Neural progenitor cell (in vitro differentiated cells): ENCODE results near the gene UBE2QL1. TPM values are rescaled to one million over a fixed set of nuclear protein-coding genes. Genes with fewer than 3 reads are reported as not detected.

Experiments used
- DNase-seq: peaks from one replicate; pipeline ENCODE4 v3.0.0-alpha.2; 2016; ENCODE audit warnings: low spot score
- H2AFZ ChIP-seq: fragments of 200-600 bp; sonication (generic); replicated peaks from 2 replicates; pipeline ENCODE4 v1.6.1; 2016; ENCODE audit warnings: antibody characterized with exemption
- H3F3A ChIP-seq: fragments of 200-600 bp; sonication (generic); 2 replicates; pipeline ENCODE4 v1.6.1; 2016; ENCODE audit warnings: antibody characterized with exemption, low read depth
- H3K27ac ChIP-seq: fragments of 200-600 bp; sonication (generic); 2 replicates; pipeline ENCODE4 v1.5.1; 2016; ENCODE audit warnings: mild to moderate bottlenecking
- H3K27me3 ChIP-seq: fragments of 200-600 bp; sonication (generic); 2 replicates; pipeline ENCODE4 v1.6.1; 2016; ENCODE audit warnings: mild to moderate bottlenecking, moderate library complexity
- H3K36me3 ChIP-seq: fragments of 200-600 bp; sonication (generic); 2 replicates; pipeline ENCODE4 v1.5.1; 2016
- H3K4me1 ChIP-seq: fragments of 200-600 bp; sonication (generic); 2 replicates; pipeline ENCODE4 v1.6.1; 2016; ENCODE audit warnings: mixed run types
- H3K4me2 ChIP-seq: fragments of 200-600 bp; sonication (generic); 2 replicates; pipeline ENCODE4 v1.6.1; 2016
- H3K4me3 ChIP-seq: fragments of 200-600 bp; sonication (generic); 2 replicates; pipeline ENCODE4 v1.5.1; 2016
- H3K79me2 ChIP-seq: fragments of 200-600 bp; sonication (generic); 2 replicates; pipeline ENCODE4 v1.6.1; 2016; ENCODE audit warnings: low read depth
- H3K9ac ChIP-seq: fragments of 200-600 bp; sonication (generic); 2 replicates; pipeline ENCODE4 v1.6.1; 2016
- H3K9me3 ChIP-seq: fragments of 200-600 bp; sonication (generic); 2 replicates; pipeline ENCODE4 v1.5.1; 2016; ENCODE audit warnings: low read depth
- H4K20me1 ChIP-seq: fragments of 200-600 bp; sonication (generic); 2 replicates; pipeline ENCODE4 v1.6.1; 2016; ENCODE audit warnings: low read depth
- H3K27ac Mint-ChIP-seq: 3 replicates; pipeline ENCODE4 v1.8.0; 2021; ENCODE audit warnings: mixed read lengths
- H3K27me3 Mint-ChIP-seq: 2 replicates; pipeline ENCODE4 v1.8.0; 2022; ENCODE audit warnings: low read depth, mild to moderate bottlenecking, inconsistent platforms, moderate library complexity, mixed read lengths; ENCODE audit not compliant: insufficient read depth
- H3K36me3 Mint-ChIP-seq: 3 replicates; pipeline ENCODE4 v1.8.0; 2021; ENCODE audit warnings: mixed read lengths
- H3K4me1 Mint-ChIP-seq: 3 replicates; pipeline ENCODE4 v1.8.0; 2021; ENCODE audit warnings: mixed read lengths
- H3K4me3 Mint-ChIP-seq: 3 replicates; pipeline ENCODE4 v1.8.0; 2021; ENCODE audit warnings: mild to moderate bottlenecking, moderate library complexity, mixed read lengths
- H3K9me3 Mint-ChIP-seq: 3 replicates; pipeline ENCODE4 v1.8.0; 2020; ENCODE audit warnings: mixed read lengths
- EZH2 ChIP-seq: fragments of 200-600 bp; sonication (generic); IDR thresholded peaks from 2 replicates; pipeline ENCODE4 v1.6.1; 2017; ENCODE audit warnings: antibody characterized with exemption, mild to moderate bottlenecking, moderate library complexity
- EZH2phosphoT487 ChIP-seq: fragments of 200-600 bp; sonication (generic); IDR thresholded peaks from 2 replicates; pipeline ENCODE4 v1.6.1; 2017; ENCODE audit warnings: antibody characterized with exemption
- total RNA-seq: library from RNA; depleted of rRNA; stranded (reverse); fragments of >200 nt; gene quantifications from 2 replicates; pipeline ENCODE4 v1.2.3, GENCODE V29; 2015; ENCODE audit warnings: low replicate concordance
- TF ChIP-seq, protein P1 (sequence below): fragments of 200-600 bp; sonication (generic); IDR thresholded peaks from 2 replicates; pipeline ENCODE4 v1.5.1; 2017; ENCODE audit warnings: antibody characterized with exemption, mild to moderate bottlenecking

Gene UBE2QL1
- total RNA-seq, 1 donor from 2014 or later: 0.30 TPM

DNA sequence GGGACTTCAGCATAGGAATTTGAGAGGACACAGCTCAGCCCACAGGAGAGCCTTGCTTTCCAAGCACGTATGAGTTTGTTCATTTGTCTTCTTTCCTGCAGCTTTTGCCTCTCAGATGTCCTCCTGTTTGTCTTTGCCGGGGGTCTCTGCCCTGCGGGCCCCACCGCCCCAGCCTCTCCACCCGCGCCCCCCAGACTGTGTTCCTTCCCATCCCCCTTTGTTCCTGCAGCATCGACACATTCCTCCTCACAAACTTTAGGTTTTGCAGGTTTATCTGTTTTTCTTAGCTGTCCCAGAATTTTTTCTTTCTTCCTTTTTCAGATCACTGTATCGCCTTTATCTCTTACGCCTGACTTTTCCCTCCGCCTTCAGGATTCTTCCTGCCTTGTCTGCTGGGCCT lies 18.9 kb downstream of the UBE2QL1 start:
- H3K27ac Mint-ChIP-seq: no peak overlapping the region
- H3K79me2 ChIP-seq: no peaks in the 10 kb centered on the region
- H3K4me2 ChIP-seq: peak overlapping the region; percentile 38
- H3K9ac ChIP-seq: no peak overlapping the region
- peaks cover 11% of the 10 kb centered on the region for H3K27me3 ChIP-seq
- TF ChIP-seq EZH2 (no peak), EZH2phosphoT487 (no peak)
- TF ChIP-seq, protein P1, sequence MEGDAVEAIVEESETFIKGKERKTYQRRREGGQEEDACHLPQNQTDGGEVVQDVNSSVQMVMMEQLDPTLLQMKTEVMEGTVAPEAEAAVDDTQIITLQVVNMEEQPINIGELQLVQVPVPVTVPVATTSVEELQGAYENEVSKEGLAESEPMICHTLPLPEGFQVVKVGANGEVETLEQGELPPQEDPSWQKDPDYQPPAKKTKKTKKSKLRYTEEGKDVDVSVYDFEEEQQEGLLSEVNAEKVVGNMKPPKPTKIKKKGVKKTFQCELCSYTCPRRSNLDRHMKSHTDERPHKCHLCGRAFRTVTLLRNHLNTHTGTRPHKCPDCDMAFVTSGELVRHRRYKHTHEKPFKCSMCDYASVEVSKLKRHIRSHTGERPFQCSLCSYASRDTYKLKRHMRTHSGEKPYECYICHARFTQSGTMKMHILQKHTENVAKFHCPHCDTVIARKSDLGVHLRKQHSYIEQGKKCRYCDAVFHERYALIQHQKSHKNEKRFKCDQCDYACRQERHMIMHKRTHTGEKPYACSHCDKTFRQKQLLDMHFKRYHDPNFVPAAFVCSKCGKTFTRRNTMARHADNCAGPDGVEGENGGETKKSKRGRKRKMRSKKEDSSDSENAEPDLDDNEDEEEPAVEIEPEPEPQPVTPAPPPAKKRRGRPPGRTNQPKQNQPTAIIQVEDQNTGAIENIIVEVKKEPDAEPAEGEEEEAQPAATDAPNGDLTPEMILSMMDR: no peak
- no peaks in the 10 kb centered on the region for H3K9me3 Mint-ChIP-seq
- peaks cover 29% of the 10 kb centered on the region for H3K4me1 Mint-ChIP-seq
- no peak overlapping the region for H3K4me3 Mint-ChIP-seq
- no peaks in the 10 kb centered on the region for H3K36me3 Mint-ChIP-seq
- peak overlapping the region; percentile 50 for H2AFZ ChIP-seq
- no peak for DNase-seq
- peaks cover 13% of the 10 kb centered on the region for H3F3A ChIP-seq
- H3K36me3 ChIP-seq: no peaks in the 10 kb centered on the region
- peaks cover 5% of the 10 kb centered on the region for H3K27me3 Mint-ChIP-seq
- no peak overlapping the region for H3K27ac ChIP-seq
- peaks cover 23% of the 10 kb centered on the region for H3K4me1 ChIP-seq
- H4K20me1 ChIP-seq: no peaks in the 10 kb centered on the region
- H3K4me3 ChIP-seq: no peak overlapping the region
- H3K9me3 ChIP-seq: no peaks in the 10 kb centered on the region

DNA sequence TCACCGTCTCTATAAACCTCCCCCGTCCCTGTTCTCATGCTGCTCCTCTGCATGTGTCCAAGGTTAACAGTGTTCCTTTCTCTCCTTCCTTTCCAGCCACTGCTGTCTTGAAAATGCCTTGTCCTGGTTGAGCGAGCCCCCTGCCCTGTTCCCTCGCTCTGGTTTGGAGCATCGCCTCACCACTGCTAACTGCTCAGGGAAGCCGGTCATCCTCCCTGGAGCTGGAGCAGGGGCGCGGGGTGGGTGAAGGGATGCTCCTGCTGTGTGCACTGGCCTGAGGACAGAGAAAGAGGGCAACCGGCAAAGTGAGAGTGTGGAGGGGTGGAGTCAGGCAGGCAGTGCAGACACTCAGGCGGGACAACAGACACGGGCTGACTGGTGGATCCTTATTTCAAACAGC lies 19.4 kb downstream of the UBE2QL1 start:
- TF ChIP-seq, protein P1: no peak
- TF ChIP-seq EZH2 (no peak), EZH2phosphoT487 (no peak)
- Mint-ChIP-seq H3K9me3 (no peaks in the 10 kb centered on the region), H3K4me3 (no peak overlapping the region), H3K27ac (no peak overlapping the region), H3K27me3 (peaks cover 3% of the 10 kb centered on the region), H3K36me3 (no peaks in the 10 kb centered on the region), H3K4me1 (peaks cover 29% of the 10 kb centered on the region)
- H3K4me1 ChIP-seq: peaks cover 23% of the 10 kb centered on the region
- H3F3A ChIP-seq: peaks cover 13% of the 10 kb centered on the region
- H4K20me1 ChIP-seq: no peaks in the 10 kb centered on the region
- H3K4me2 ChIP-seq: peak overlapping the region; percentile 38
- no peak overlapping the region for H3K4me3 ChIP-seq
- no peaks in the 10 kb centered on the region for H3K9me3 ChIP-seq
- H3K27me3 ChIP-seq: peaks cover 11% of the 10 kb centered on the region
- no peaks in the 10 kb centered on the region for H3K79me2 ChIP-seq
- H2AFZ ChIP-seq: peak overlapping the region; percentile 50
- H3K9ac ChIP-seq: no peak overlapping the region
- DNase-seq: peak; percentile 31
- no peak overlapping the region for H3K27ac ChIP-seq
- H3K36me3 ChIP-seq: no peaks in the 10 kb centered on the region

DNA sequence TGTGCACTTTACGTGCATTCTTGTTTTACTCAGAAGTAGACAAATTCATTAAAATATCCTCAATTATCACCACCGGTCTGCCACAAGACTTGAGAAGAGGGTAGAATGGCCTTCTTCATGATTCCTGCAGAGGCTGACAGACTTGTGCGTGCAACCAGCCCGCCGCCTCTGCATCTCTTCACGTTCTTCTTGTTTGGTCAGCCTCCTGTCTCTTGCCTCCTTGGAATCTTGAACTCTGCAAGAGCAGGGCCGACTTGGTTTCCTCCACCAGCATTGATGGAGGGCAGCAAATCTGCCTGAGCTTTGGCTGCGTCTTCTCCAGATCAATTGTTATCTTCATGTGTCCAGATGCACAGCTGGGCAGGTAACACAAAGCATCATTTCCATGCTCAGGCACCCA lies 20.2 kb downstream of the UBE2QL1 start:
- Mint-ChIP-seq H3K4me1 (peaks cover 29% of the 10 kb centered on the region), H3K9me3 (no peaks in the 10 kb centered on the region), H3K27ac (no peak overlapping the region), H3K27me3 (peaks cover 4% of the 10 kb centered on the region), H3K4me3 (no peak overlapping the region), H3K36me3 (no peaks in the 10 kb centered on the region)
- Histone ChIP-seq H3K4me3 (no peak overlapping the region), H3K27me3 (peaks cover 11% of the 10 kb centered on the region), H3K9ac (no peak overlapping the region), H3K4me2 (no peak overlapping the region), H3K79me2 (no peaks in the 10 kb centered on the region), H3F3A (peaks cover 13% of the 10 kb centered on the region), H3K27ac (no peak overlapping the region), H3K9me3 (no peaks in the 10 kb centered on the region), H3K4me1 (peaks cover 23% of the 10 kb centered on the region), H2AFZ (no peak overlapping the region), H4K20me1 (no peaks in the 10 kb centered on the region), H3K36me3 (no peaks in the 10 kb centered on the region)
- TF ChIP-seq EZH2 (no peak), EZH2phosphoT487 (no peak)
- TF ChIP-seq, protein P1: no peak
- DNase-seq: no peak
